CD14-positive monocyte (primary cell): ENCODE results near the gene NFATC1. TPM values are rescaled to one million over a fixed set of nuclear protein-coding genes. Genes with fewer than 3 reads are reported as not detected.
A peak's percentile ranks its signal among the peaks of the same experiment; 100 is the strongest.

Experiments used
- DNase-seq, 3 donors: peaks; one replicate each; pipeline ENCODE4 v3.0.0-alpha.2; 2011 to 2022
- H2AFZ ChIP-seq: 2 replicates; pipeline ENCODE4 v1.6.0; 2012; ENCODE audit warnings: mild to moderate bottlenecking, low read depth, low read length, inconsistent platforms; ENCODE audit not compliant: insufficient read depth, poor library complexity, severe bottlenecking
- H3K27ac ChIP-seq, 2 donors: 1 replicate in 1 of 2; 2 replicates in 1 of 2; pipeline ENCODE4 v1.5.1; 2012 to 2013; ENCODE audit warnings: low read length in 2 of 2, control low read depth in 1 of 2, inconsistent platforms in 1 of 2, low read depth in 1 of 2, mild to moderate bottlenecking in 1 of 2
- H3K27me3 ChIP-seq, 2 donors: one replicate each; pipeline versions ENCODE4 v1.6.0 to v1.6.1; 2011 to 2013; ENCODE audit warnings: low read length in 2 of 2; ENCODE audit not compliant: control insufficient read depth in 2 of 2, insufficient read depth in 2 of 2
- H3K36me3 ChIP-seq, 2 donors: replicated peaks in 1 of 2; 1 replicate in 1 of 2; 2 replicates in 1 of 2; pipeline versions ENCODE4 v1.5.1 to v1.6.1; 2012 to 2013; ENCODE audit warnings: low read length in 2 of 2, control low read depth in 1 of 2, inconsistent platforms in 1 of 2, mild to moderate bottlenecking in 1 of 2; ENCODE audit not compliant: insufficient read depth in 2 of 2, control insufficient read depth in 1 of 2
- H3K4me1 ChIP-seq, 2 donors: 1 replicate in 1 of 2; 2 replicates in 1 of 2; pipeline versions ENCODE4 v1.5.1 to v1.6.1; 2012 to 2013; ENCODE audit warnings: low read length in 2 of 2, control low read depth in 1 of 2, inconsistent platforms in 1 of 2, mild to moderate bottlenecking in 1 of 2, moderate library complexity in 1 of 2; ENCODE audit not compliant: insufficient read depth in 2 of 2, control insufficient read depth in 1 of 2
- H3K4me2 ChIP-seq: replicated peaks from 2 replicates; pipeline ENCODE3; 2012; ENCODE audit warnings: low read length, moderate library complexity, mild to moderate bottlenecking; ENCODE audit not compliant: poor library complexity, severe bottlenecking; ENCODE audit errors: extremely low read depth
- H3K4me3 ChIP-seq, 3 experiments: fragments of 200-600 bp in 1 of 3; sonication (generic) in 1 of 3; replicated peaks in 1 of 3; 1 replicate in 2 of 3; 2 replicates in 1 of 3; pipeline ENCODE4 v1.5.1; 2011 to 2013; ENCODE audit warnings: low read length in 3 of 3, mild to moderate bottlenecking in 3 of 3, control low read depth in 2 of 3, low read depth in 2 of 3, inconsistent platforms in 1 of 3, moderate library complexity in 1 of 3
- H3K79me2 ChIP-seq: 2 replicates; pipeline ENCODE4 v1.6.0; 2012; ENCODE audit warnings: mild to moderate bottlenecking, control low read depth, inconsistent platforms, low read length, moderate library complexity; ENCODE audit not compliant: insufficient read depth
- H3K9ac ChIP-seq: 2 replicates; pipeline ENCODE4 v1.6.0; 2017; ENCODE audit warnings: low read length, mild to moderate bottlenecking; ENCODE audit not compliant: insufficient read depth, poor library complexity, severe bottlenecking
- H3K9me3 ChIP-seq, 2 donors: replicated peaks in 1 of 2; 1 replicate in 1 of 2; 2 replicates in 1 of 2; pipeline versions ENCODE4 v1.5.1 to v1.6.1; 2012 to 2013; ENCODE audit warnings: low read length in 2 of 2, control low read depth in 1 of 2; ENCODE audit not compliant: control insufficient read depth in 1 of 2, insufficient read depth in 1 of 2
- H4K20me1 ChIP-seq: 2 replicates; pipeline ENCODE4 v1.6.0; 2012; ENCODE audit warnings: mild to moderate bottlenecking, low read length, control low read depth, moderate library complexity; ENCODE audit not compliant: insufficient read depth
- H3K27ac Mint-ChIP-seq, 7 donors: one replicate each; pipeline ENCODE4 v1.8.0; 2020; ENCODE audit warnings: mild to moderate bottlenecking in 7 of 7, mixed read lengths in 7 of 7, moderate library complexity in 6 of 7, inconsistent platforms in 2 of 7
- H3K27me3 Mint-ChIP-seq, 3 donors: one replicate each; pipeline ENCODE4 v1.8.0; 2021 to 2022; ENCODE audit warnings: low read depth in 3 of 3, mild to moderate bottlenecking in 3 of 3, mixed read lengths in 3 of 3, moderate library complexity in 3 of 3, inconsistent platforms in 1 of 3
- H3K36me3 Mint-ChIP-seq, 2 donors: one replicate each; pipeline ENCODE4 v1.8.0; 2020; ENCODE audit warnings: mixed read lengths in 2 of 2, inconsistent platforms in 1 of 2, mild to moderate bottlenecking in 1 of 2
- H3K4me1 Mint-ChIP-seq: one replicate; pipeline ENCODE4 v1.8.0; 2020; ENCODE audit warnings: mild to moderate bottlenecking, mixed read lengths
- H3K4me3 Mint-ChIP-seq, 2 donors: one replicate each; pipeline ENCODE4 v1.8.0; 2020; ENCODE audit warnings: mild to moderate bottlenecking in 2 of 2, mixed read lengths in 2 of 2, moderate library complexity in 1 of 2
- H3K9me3 Mint-ChIP-seq, 7 donors: one replicate each; pipeline ENCODE4 v1.8.0; 2020 to 2022; ENCODE audit warnings: mixed read lengths in 7 of 7, mild to moderate bottlenecking in 6 of 7, moderate library complexity in 6 of 7, inconsistent platforms in 2 of 7
- CTCF ChIP-seq: fragments of 200-600 bp; IDR thresholded peaks from one replicate; pipeline ENCODE4 v1.8.0; 2022; ENCODE audit warnings: antibody characterized with exemption, mild to moderate bottlenecking
- whole genome bisulfite sequencing: methylation state at CpG from one replicate; pipeline ENCODE4 v1.1.5; 2013; ENCODE audit warnings: missing lambda C conversion rate; ENCODE audit not compliant: insufficient coverage; 5-methylcytosine and 5-hydroxymethylcytosine counted together
- intact Hi-C, 2 donors: fragments of 100-400 bp; cut with micrococcal nuclease; formaldehyde crosslinking; loops; one replicate each; pipeline versions ENCODE4 v1.15.0 to v1.15.1; 2023
- polyA plus RNA-seq, 3 donors: library from polyadenylated mRNA; depleted of rRNA in 1 of 3; unstranded in 2 of 3; stranded (reverse) in 1 of 3; fragments of 300-500 nt in 2 of 3; fragments of >200 nt in 1 of 3; fragmentation: Illumina TruSeq in 2 of 3; gene quantifications; 1 replicate in 2 of 3; 2 replicates in 1 of 3; pipeline ENCODE4 v1.2.3, GENCODE V29; 2012 to 2021

The NFATC1 gene
- polyA plus RNA-seq, 3 donors = 7.8 to 10.7 (median 8.3) TPM

- DNase-seq = peak; percentile 49 to 70 (median 62)
- Histone ChIP-seq H3K4me2 (peak overlapping the region; percentile 78), H3K4me1 (peaks cover 22 to 41% of the 10 kb centered on the region in 2 donors), H3K36me3 (no peaks in the 10 kb centered on the region), H3K4me3 (peak overlapping the region; percentile 28 to 69 (median 36)), H3K9me3 (peaks cover 0 to 10% of the 10 kb centered on the region in 2 donors), H3K27me3 (peaks cover 54 to 79% of the 10 kb centered on the region in 2 donors), H4K20me1 (peaks cover 4% of the 10 kb centered on the region), H3K79me2 (no peaks in the 10 kb centered on the region), H3K9ac (peak overlapping the region; percentile 36), H3K27ac (no peak overlapping the region), H2AFZ (peak overlapping the region; percentile 71)
- Mint-ChIP-seq H3K36me3 (peaks cover 8 to 11% of the 10 kb centered on the region in 2 donors), H3K9me3 (peaks cover 0 to 18% (median 5%) of the 10 kb centered on the region in 7 donors), H3K4me1 (peaks cover 18% of the 10 kb centered on the region), H3K4me3 (peak overlapping the region; percentile 85 to 93), H3K27me3 (peaks cover 75 to 93% (median 83%) of the 10 kb centered on the region in 3 donors), H3K27ac (peak overlapping the region in 6 of 7 donors; percentile 21 to 86 (median 80))
- TF ChIP-seq CTCF = no peak
- intact Hi-C loops = loop anchor here in 1 of 2 donors (10.0 kb wide), 1 partner anchor 281 kb away; the partner anchor contains the start of gene CTDP1
- 0% methylated on average over 35 of the region's 83 CpGs for WGBS
These were observed 1.8 kb upstream of the NFATC1 start for GRCh38 chr18:79393635-79394533.

GRCh38 chr18:79394534-79395307 lies 1.0 kb upstream of the NFATC1 start:
- H3K27me3 ChIP-seq = peaks cover 45 to 77% of the 10 kb centered on the region in 2 donors
- peaks cover 3% of the 10 kb centered on the region for H3K79me2 ChIP-seq
- TF ChIP-seq CTCF = no peak
- intact Hi-C loops = loop anchor here in 1 of 2 donors (10.0 kb wide), 1 partner anchor 280 kb away; the partner anchor contains the start of gene CTDP1
- H2AFZ ChIP-seq = peak overlapping the region; percentile 71
- peak in 1 of 3 donors; percentile 78 for DNase-seq
- peaks cover 4% of the 10 kb centered on the region for H4K20me1 ChIP-seq
- H3K4me2 ChIP-seq = peak overlapping the region; percentile 78
- peak overlapping the region; percentile 64 to 83 for H3K4me3 Mint-ChIP-seq
- peak overlapping the region; percentile 36 for H3K9ac ChIP-seq
- peaks cover 70 to 93% (median 79%) of the 10 kb centered on the region in 3 donors for H3K27me3 Mint-ChIP-seq
- peaks cover 23% of the 10 kb centered on the region for H3K4me1 Mint-ChIP-seq
- H3K9me3 ChIP-seq = peaks cover 0 to 10% of the 10 kb centered on the region in 2 donors
- H3K27ac ChIP-seq = no peak overlapping the region
- H3K9me3 Mint-ChIP-seq = peaks cover 0 to 19% (median 5%) of the 10 kb centered on the region in 7 donors
- peaks cover 31 to 50% of the 10 kb centered on the region in 2 donors for H3K4me1 ChIP-seq
- peak overlapping the region in 4 of 7 donors; percentile 37 to 86 (median 74) for H3K27ac Mint-ChIP-seq
- 1% methylated on average over 55 of the region's 67 CpGs for WGBS
- H3K36me3 ChIP-seq = no peaks in the 10 kb centered on the region
- peak overlapping the region in 2 of 3 experiments; percentile 4 to 69 for H3K4me3 ChIP-seq
- peaks cover 10 to 13% of the 10 kb centered on the region in 2 donors for H3K36me3 Mint-ChIP-seq
